Activated CD4-positive, alpha-beta T cell treated with anti-CD3 and anti-CD28 coated beads, Interleukin-10, Interleukin-2, amounts not matched to agents 100 ng/mL and 50 ng/mL, durations not matched to agents 16 hours and 8 hours (primary cell): ENCODE measurements around the gene ZW10.
A peak's percentile ranks its signal among the peaks of the same experiment; 100 is the strongest.
"Not testable (repeated sequence)": the region's sequence is repeated elsewhere in the genome, so short reads cannot be mapped to it uniquely, and the experiment has no call there.

Source experiments
- DNase-seq: peaks from one replicate; pipeline ENCODE4 v3.0.0-alpha.2; 2020

The ZW10 gene

DNA sequence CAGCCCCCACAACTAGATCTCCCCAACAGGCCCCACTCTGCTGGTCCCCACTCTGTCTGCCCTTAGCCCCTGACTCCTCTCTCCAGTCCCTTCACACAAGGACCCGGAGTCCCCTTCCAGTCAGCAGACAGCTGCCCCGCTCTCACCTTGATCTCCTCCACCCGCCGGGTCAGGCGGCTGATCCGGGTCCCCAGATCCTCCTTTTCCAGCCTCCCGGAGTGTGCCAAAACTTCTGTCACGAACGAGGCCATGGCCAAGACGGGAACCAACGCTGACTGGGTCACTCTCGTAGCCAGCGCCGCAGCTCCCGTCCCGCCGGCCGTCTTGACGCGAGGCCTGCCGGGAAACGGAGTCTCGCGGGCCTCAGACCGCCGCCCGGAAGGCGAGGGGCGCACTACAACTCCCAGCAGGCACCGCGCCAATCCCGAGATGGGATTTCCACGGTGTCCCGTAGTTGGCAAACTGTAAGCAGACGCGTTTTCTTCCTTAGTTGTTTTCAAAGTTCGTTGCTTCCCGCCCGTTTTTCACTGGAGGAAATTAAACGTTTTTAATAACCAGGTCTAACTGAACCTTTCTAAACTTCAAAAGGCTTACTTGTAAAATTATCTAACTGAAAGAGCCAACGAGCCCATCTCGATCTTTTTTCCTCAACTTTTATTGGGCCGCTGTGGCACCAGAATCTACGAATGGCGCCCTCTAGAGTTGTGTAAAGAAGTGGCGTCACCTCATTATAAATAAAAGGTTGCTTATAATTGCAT is at the start of gene ZW10:
Gene ZW10, minus strand, starts transcription at position 277 of the 758 bp plus-strand sequence. Its CDS starts 26 bp downstream, at position 251.
- DNase-seq, result peak; percentile 96

GRCh38 chr11:113818426-113818825 is 44.9 kb upstream of the ZW10 start:
- no peak for DNase-seq

- DNase-seq, result no peak
Observed at GRCh38 chr11:113817626-113818025, 44.1 kb upstream of the ZW10 start.

DNA sequence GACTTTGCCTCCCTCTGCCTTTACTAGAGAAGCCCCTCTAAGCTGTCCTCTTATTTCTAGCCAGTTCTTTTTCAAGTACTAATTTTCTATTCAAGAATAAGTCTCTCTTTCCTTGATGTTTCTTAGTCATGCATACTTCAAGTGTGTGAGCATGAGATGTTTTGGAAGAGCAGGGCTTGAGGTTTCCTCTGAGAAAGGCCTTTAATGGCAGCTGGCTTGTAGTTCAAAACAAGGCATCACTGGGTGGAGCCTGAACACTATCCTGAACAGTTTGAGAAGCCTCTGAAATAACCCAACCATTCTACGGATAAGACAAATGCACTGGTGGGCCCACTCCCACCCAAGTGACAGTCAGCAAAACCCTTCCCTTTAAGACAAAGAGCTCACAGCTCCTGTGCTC is 43.7 kb upstream of the ZW10 start:
- no peak for DNase-seq

DNA sequence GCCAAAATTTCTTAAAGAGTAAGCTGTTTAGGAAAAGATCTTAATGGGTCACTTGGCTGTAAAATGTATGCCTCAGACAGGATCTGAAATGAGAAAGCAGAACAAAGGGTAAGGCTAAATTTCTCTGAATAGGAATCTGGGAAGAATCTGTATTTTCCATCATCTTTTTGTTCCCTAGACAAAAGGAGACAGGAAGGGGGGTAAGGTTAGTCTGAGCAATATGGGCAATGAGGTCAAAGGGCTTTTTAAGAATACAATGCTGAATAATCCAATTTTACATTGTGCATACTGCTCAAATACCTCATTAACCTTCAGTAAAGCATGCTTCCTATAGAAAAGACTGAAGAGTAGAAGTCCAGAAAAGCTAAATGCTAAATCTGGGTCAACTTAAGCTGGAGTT is 40.7 kb upstream of the ZW10 start:
- no peak for DNase-seq

DNA sequence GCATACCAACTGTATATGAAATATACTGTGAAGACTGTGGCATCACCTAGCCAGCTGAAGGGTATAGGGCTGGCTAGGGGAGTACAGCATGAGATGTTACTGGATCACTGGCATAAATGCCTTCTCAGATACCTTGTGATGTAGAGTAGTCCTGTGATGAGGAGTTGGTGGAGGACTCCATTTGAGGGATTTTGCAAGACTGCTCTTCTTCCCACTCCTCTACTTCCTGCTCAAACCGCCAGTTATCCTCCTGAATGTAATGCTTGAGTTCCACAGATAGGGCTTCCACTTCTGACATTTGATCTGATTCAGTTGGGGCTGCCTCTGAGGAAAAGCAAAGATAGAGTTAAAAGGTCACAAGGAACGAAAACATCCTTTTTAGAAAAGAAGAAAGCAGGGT is 35.4 kb upstream of the ZW10 start:
- no peak for DNase-seq

- peak; percentile 30 for DNase-seq
Observed at GRCh38 chr11:113806406-113806805, 32.9 kb upstream of the ZW10 start.

- no peak for DNase-seq
Observed at GRCh38 chr11:113805640-113806039, 32.1 kb upstream of the ZW10 start.

GRCh38 chr11:113802621-113803020 is 29.1 kb upstream of the ZW10 start:
- DNase-seq, result no peak

- peak; percentile 36 for DNase-seq
Observed at GRCh38 chr11:113796663-113797259, 23.3 kb upstream of the ZW10 start.

DNA sequence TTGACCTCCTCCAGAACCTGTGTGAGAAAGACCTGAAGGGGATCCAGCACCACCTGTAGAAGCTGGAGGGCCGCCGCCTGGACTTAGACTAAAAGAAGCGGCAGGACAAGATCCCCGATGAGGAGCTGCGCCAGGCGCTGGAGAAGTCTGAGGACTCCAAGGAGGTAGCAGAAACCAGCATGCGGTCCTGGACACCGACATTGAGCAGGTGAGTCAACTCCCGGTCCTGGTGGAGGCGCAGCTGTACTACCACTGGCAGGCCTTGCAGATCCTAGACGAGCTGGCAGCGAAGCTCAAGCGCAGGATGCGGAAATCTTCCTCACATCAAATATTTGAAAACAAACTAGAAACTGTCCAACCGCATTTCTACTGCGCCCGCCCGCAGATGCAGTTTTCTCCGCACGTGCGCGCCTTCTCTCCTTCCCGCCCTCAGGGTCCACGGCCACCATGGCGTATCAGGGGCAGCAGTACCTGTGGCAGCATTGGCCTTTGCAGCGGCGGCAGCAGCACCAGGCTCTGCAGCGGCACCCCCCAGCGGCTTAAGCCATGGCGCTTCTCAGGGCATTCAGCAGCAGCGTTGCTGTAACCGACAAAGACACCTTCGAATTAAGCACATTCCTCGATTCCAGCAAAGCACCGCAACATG is 16.3 kb upstream of the ZW10 start:
- DNase-seq, result no peak

- not testable (repeated sequence) for DNase-seq
Observed at GRCh38 chr11:113789016-113789415, 15.5 kb upstream of the ZW10 start.

DNA sequence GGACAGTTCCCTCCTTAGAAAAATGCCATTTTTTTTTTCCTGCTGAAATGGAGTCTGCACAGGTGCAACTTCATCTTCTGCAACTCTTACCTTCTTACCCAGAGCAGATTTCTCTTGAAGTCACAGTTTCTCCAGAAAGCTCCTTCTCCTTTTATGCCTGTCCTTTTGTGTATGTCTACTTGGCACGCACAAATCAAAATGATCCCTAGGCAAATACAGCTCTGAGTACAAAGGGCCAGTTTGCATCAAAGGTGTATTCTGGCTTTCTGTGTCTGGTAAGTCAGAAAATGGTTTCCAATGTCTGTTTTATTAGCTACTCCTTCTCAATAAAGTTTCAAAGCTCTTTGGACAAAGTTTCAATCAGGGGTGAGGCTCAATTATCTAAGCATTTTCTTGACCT is 8.6 kb upstream of the ZW10 start:
- DNase-seq, result no peak

DNA sequence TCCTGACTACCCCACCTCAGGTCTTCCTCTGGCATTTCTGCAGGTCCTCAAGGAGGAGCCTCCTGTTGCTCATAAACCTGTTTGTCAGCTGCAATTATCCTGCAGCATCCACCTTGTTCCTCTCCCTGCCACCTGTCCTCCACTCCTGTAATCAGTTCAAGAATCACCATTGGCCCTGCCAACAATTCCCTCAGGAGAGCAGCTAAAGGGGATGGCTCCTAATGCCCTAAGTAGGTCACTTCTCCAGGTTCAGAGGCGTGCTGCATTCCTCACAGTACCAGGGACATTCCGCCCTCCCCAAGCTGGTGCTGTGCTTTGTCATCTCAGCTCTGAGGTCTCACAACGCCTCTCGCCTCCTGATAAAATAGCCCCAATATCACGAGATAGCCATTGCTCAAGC is 8.2 kb upstream of the ZW10 start:
- DNase-seq, result no peak

DNA sequence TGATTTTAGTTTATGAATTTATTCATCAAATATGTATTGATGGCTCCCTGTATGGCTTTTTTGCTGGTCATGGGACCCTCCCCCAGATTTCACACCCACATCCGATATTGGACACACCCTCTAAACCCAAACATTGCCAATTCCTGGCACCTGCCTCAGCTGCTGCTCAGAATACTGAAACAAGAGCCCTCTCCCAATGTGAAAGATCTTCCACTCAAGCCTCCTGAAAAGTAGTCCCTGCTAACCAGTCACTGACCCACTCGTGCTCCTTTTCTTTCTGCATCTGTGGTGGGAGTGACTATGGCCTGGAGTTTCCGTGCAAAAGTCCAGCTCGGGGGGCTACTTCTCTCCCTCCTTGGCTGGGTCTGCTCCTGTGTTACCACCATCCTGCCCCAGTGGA is 6.0 kb upstream of the ZW10 start, which contains the start of gene CLDN25:
Gene CLDN25, plus strand, starts transcription at position 301 of the 400 bp plus-strand sequence. Its CDS starts 0 bp downstream, at position 301.
- DNase-seq, result no peak

- no peak for DNase-seq
Observed at GRCh38 chr11:113778111-113778910, 4.8 kb upstream of the ZW10 start.

DNA sequence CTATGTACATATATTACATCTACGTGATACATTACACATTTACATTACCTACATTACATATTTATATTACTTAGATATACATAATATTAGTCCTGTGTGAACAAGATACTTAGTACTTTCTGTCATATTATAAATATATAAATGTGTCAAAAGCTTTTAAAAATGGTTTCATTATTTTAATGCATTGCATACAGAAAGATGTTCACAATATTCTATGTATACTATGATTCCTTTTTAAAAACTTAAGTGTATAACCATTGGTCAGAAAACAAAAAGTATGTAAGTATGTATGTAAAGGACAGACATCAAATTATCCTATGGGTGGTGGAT is 647 bp upstream of the ZW10 start:
- DNase-seq, result no peak

- DNase-seq, result no peak
Observed at GRCh38 chr11:113773092-113773415, 438 bp downstream of the ZW10 start.

DNA sequence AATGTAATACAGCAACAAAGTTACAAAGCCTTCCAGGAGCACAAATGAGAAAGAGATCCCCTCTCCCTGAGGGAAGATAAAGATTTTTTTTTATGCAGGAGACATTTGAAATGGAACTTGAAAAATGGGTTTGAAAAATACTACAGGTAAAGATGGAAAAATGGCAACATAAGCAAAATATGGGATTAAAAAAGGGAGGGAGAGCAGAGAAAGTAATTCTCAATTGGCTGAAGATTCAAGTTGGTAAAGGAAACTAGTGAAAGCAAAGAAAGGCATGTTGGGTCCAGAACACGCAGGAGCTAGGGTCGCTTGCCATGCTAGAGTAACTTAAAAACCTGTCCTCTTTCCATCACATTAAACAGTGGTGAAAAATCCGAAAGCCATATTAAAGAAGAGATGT is 1.5 kb downstream of the ZW10 start:
- DNase-seq, result no peak

- no peak for DNase-seq
Observed at GRCh38 chr11:113764527-113765219, 8.8 kb downstream of the ZW10 start.

GRCh38 chr11:113763040-113763439 is 10.5 kb downstream of the ZW10 start:
- not testable (repeated sequence) for DNase-seq

- DNase-seq, result no peak
Observed at GRCh38 chr11:113760241-113760640, 13.3 kb downstream of the ZW10 start.

DNA sequence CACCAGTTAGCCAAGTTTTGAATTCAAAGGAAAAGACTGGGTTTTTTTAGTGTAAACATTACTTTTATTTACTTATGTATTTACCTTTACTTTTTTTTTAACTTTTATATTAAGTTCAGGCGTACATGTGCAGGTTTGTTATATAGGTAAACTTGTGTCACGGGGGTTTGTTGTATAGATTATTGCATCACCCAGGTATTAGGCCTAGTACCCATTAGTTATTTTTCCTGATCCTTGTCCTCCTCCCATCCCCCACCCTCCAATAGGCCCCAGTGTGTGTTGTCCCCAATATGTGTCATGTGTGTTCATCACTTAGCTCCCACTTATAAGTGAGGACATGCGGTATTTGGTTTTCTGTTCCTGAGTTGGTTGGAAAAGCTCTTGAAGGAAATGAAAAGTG is 20.6 kb downstream of the ZW10 start:
- no peak for DNase-seq
